ENCODE results near the gene NOP10.
"Not testable (repeated sequence)": the region's sequence is repeated elsewhere in the genome, so short reads cannot be mapped to it uniquely, and the experiment has no call there.

NOP10 gene

GRCh38 chr15:34358948-34359347 lies 16.0 kb upstream of the NOP10 start:
- no peak for DNase-seq (ENCODE audit: low read depth, low spot score)

GRCh38 chr15:34358367-34358766 lies 15.4 kb upstream of the NOP10 start:
- DNase-seq (ENCODE audit: low read depth, low spot score): no peak

GRCh38 chr15:34357653-34358052 lies 14.7 kb upstream of the NOP10 start:
- no peak for DNase-seq (ENCODE audit: low read depth, low spot score)

- no peak for DNase-seq (ENCODE audit: low read depth, low spot score)
Measured at GRCh38 chr15:34355241-34355640, 12.3 kb upstream of the NOP10 start.

- DNase-seq (ENCODE audit: low read depth, low spot score): no peak
Measured at GRCh38 chr15:34354286-34354685, 11.3 kb upstream of the NOP10 start.

GRCh38 chr15:34353627-34354026 lies 10.7 kb upstream of the NOP10 start:
- no peak for DNase-seq (ENCODE audit: low read depth, low spot score)

- DNase-seq (ENCODE audit: low read depth, low spot score): not testable (repeated sequence)
Measured at GRCh38 chr15:34352996-34353395, 10.1 kb upstream of the NOP10 start.

GRCh38 chr15:34349769-34350168 lies 6.8 kb upstream of the NOP10 start:
- no peak for DNase-seq (ENCODE audit: low read depth, low spot score)

GRCh38 chr15:34348735-34349300 lies 5.9 kb upstream of the NOP10 start:
- no peak for DNase-seq (ENCODE audit: low read depth, low spot score)

- no peak for DNase-seq (ENCODE audit: low read depth, low spot score)
Measured at GRCh38 chr15:34347951-34348638, 5.2 kb upstream of the NOP10 start.

GRCh38 chr15:34342213-34342736 lies 661 bp downstream of the NOP10 start:
- DNase-seq (ENCODE audit: low read depth, low spot score): not testable (repeated sequence)

- DNase-seq (ENCODE audit: low read depth, low spot score): no peak
Measured at GRCh38 chr15:34341381-34342212, 1.3 kb downstream of the NOP10 start.

GRCh38 chr15:34339946-34340345 lies 3.0 kb downstream of the NOP10 start:
- no peak for DNase-seq (ENCODE audit: low read depth, low spot score)

- no peak for DNase-seq (ENCODE audit: low read depth, low spot score)
Measured at GRCh38 chr15:34338347-34338746, 4.6 kb downstream of the NOP10 start.

- peak; percentile 39 for DNase-seq (ENCODE audit: low read depth, low spot score)
Measured at GRCh38 chr15:34337557-34338306, 5.2 kb downstream of the NOP10 start, which contains the start of gene SLC12A6. Gene SLC12A6, minus strand, starts transcription at chr15:34337781. Its CDS starts 1,101 bp downstream, at chr15:34336680.

GRCh38 chr15:34336991-34337556 lies 5.9 kb downstream of the NOP10 start:
- no peak for DNase-seq (ENCODE audit: low read depth, low spot score)

GRCh38 chr15:34336231-34336990 lies 6.5 kb downstream of the NOP10 start:
- no peak for DNase-seq (ENCODE audit: low read depth, low spot score)

- DNase-seq (ENCODE audit: low read depth, low spot score): no peak
Measured at GRCh38 chr15:34335176-34336032, 7.5 kb downstream of the NOP10 start.

GRCh38 chr15:34334672-34335071 lies 8.3 kb downstream of the NOP10 start:
- DNase-seq (ENCODE audit: low read depth, low spot score): no peak

Measured in brain pericyte (primary cell).